Measurements from ENCODE around the gene GNG12. TPM values are rescaled to one million over a fixed set of nuclear protein-coding genes. Genes with fewer than 3 reads are reported as not detected.

GNG12 gene
- total RNA-seq, 4 donors from 2014 or later: 17.9 to 24.5 (median 22.1) TPM

- H3K27me3 ChIP-seq: no peaks in the 10 kb centered on the region
- peak; percentile 93 to 95 for DNase-seq
- in situ Hi-C loops (cut with MboI; ENCODE audit: low sequenced_read_pairs in 4 of 4) (loop anchor here (5.0 to 25.0 kb wide), 3 partner anchors 122 to 124 kb away; no protein-coding TSS in a partner anchor), intact Hi-C loops (cut with DNase I; ENCODE audit: low total_unique reads) (loop anchor here (1.0 to 10.0 kb wide), 5 partner anchors 72 to 372 kb away; partner anchors contain the start of gene GNG12)
- peaks cover 6 to 23% of the 10 kb centered on the region in 2 donors for H3K36me3 ChIP-seq
- peak; percentile 70 to 85 for TF ChIP-seq POLR2A (IDR thresholded peaks at IDR 0.05)
- peak in 1 of 5 experiments; percentile 14 for TF ChIP-seq CTCF (IDR thresholded peaks at IDR 0.05 in 4 of 5, conservative IDR thresholded peaks at IDR 0.05 in 1 of 5)
- peak overlapping the region; percentile 75 to 89 (median 88) for H3K4me3 ChIP-seq
- peak; percentile 76 to 81 for ATAC-seq
- peaks cover 27 to 28% of the 10 kb centered on the region in 2 donors for H3K4me1 ChIP-seq
- peak overlapping the region; percentile 97 to 99 (median 98) for H3K27ac ChIP-seq
- no peaks in the 10 kb centered on the region for H3K9me3 ChIP-seq
Measured at GRCh38 chr1:67686267-67687197, 146.7 kb downstream of the GNG12 start.

DNA sequence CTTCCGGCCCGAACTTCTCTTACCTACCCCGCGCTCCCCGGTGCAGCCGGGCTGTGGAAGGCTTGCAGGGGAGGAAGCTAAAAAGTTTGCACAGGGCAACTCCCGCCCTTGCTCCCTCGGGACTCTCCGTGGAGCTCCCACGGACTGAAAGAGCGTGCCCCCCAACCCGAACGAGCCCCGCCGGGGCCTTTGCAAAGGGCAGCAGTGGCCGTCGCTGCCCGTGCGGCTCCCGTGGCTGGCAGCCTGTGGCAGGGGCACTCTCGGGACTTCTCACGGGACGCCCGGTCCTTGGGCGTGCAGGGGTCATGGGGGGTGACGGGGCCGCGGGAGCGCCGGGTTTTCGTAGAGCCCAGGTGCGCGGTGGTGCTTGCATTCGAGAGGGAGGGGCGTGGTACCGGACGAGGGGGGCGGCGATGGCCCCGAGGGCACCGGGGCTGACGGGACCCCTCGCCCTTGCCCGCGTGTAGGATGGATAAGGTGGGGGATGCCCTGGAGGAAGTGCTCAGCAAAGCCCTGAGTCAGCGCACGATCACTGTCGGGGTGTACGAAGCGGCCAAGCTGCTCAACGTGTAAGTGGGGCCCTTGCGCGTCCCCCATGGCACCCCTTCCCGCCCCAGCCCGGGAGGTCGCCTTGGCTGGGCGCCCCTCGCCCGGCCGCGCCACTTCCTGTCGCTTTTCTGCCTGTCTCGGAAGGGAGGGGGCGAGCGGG lies 147.6 kb downstream of the GNG12 start:
- intact Hi-C loops (cut with DNase I; ENCODE audit: low total_unique reads): loop anchor here (1.0 to 10.0 kb wide), 8 partner anchors 32 to 371 kb away; partner anchors contain the start of gene GNG12
- in situ Hi-C loops (cut with MboI; ENCODE audit: low sequenced_read_pairs in 4 of 4): loop anchor here (5.0 to 25.0 kb wide), 3 partner anchors 121 to 123 kb away; no protein-coding TSS in a partner anchor
- no peaks in the 10 kb centered on the region for H3K9me3 ChIP-seq
- peak; percentile 56 to 76 for DNase-seq
- H3K36me3 ChIP-seq: peaks cover 6 to 23% of the 10 kb centered on the region in 2 donors
- peak; percentile 15 to 25 for ATAC-seq
- peak overlapping the region; percentile 97 to 99 (median 98) for H3K27ac ChIP-seq
- no peaks in the 10 kb centered on the region for H3K27me3 ChIP-seq
- peaks cover 27 to 28% of the 10 kb centered on the region in 2 donors for H3K4me1 ChIP-seq
- TF ChIP-seq CTCF (IDR thresholded peaks at IDR 0.05 in 4 of 5, conservative IDR thresholded peaks at IDR 0.05 in 1 of 5) (no peak), POLR2A (IDR thresholded peaks at IDR 0.05) (no peak)
- H3K4me3 ChIP-seq: peak overlapping the region; percentile 75 to 89 (median 88)

GRCh38 chr1:67685067-67685557 lies 148.2 kb downstream of the GNG12 start, which contains the start of gene GADD45A:
GADD45A (plus strand) TSS chr1:67685201; CDS start chr1:67685495, 294 bp downstream.
- H3K36me3 ChIP-seq: peaks cover 6 to 23% of the 10 kb centered on the region in 2 donors
- TF ChIP-seq POLR2A (IDR thresholded peaks at IDR 0.05) (peak; percentile 99 to 100), CTCF (IDR thresholded peaks at IDR 0.05 in 4 of 5, conservative IDR thresholded peaks at IDR 0.05 in 1 of 5) (no peak)
- peak; percentile 84 to 86 for ATAC-seq
- in situ Hi-C loops (cut with MboI; ENCODE audit: low sequenced_read_pairs in 4 of 4): loop anchor here (5.0 to 25.0 kb wide), 3 partner anchors 120 to 123 kb away; no protein-coding TSS in a partner anchor
- H3K27ac ChIP-seq: peak within 1 kb of the TSS; percentile 97 to 99 (median 98)
- peak; percentile 99 to 100 for DNase-seq
- no peaks in the 10 kb centered on the region for H3K27me3 ChIP-seq
- H3K4me3 ChIP-seq: peak within 1 kb of the TSS; percentile 75 to 89 (median 88)
- H3K9me3 ChIP-seq: no peaks in the 10 kb centered on the region
- peaks cover 27 to 28% of the 10 kb centered on the region in 2 donors for H3K4me1 ChIP-seq
- intact Hi-C loops (cut with DNase I; ENCODE audit: low total_unique reads): loop anchor here (1.0 to 10.0 kb wide), 4 partner anchors 32 to 370 kb away; no protein-coding TSS in a partner anchor

DNA sequence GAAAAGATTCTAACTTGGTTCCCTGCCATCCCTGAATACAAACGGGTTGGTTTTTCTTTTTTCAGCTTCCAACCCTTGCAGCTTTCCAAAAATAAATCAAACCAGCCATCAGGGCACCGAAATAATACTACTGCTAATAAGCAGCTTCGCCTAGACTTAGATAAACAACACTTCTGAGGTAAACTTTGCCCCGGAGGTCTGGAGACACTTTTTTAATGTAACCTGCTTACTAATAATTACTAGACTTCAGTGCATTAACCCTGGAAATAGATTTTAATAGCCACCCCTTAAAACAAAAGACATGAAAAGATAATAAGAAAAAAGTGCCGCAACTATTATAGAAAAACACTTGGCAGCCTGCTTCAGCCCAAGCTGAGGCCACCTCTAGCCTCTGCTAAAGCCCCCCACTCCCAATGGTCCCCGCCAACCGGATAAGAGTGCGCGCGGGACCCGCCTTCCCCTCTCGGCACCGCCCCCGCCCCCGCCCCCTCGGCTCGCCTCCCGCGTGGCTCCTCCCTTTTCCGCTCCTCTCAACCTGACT lies 148.7 kb downstream of the GNG12 start:
- Histone ChIP-seq H3K4me1 (peaks cover 27 to 28% of the 10 kb centered on the region in 2 donors), H3K9me3 (no peaks in the 10 kb centered on the region), H3K36me3 (peaks cover 6 to 23% of the 10 kb centered on the region in 2 donors), H3K4me3 (peak overlapping the region; percentile 43 to 89 (median 70)), H3K27ac (peak overlapping the region; percentile 68 to 98 (median 90)), H3K27me3 (no peaks in the 10 kb centered on the region)
- TF ChIP-seq CTCF (IDR thresholded peaks at IDR 0.05 in 4 of 5, conservative IDR thresholded peaks at IDR 0.05 in 1 of 5): no peak
- TF ChIP-seq POLR2A (IDR thresholded peaks at IDR 0.05): no peak
- in situ Hi-C loops (cut with MboI; ENCODE audit: low sequenced_read_pairs in 4 of 4): loop anchor here (5.0 to 25.0 kb wide), 3 partner anchors 120 to 122 kb away; no protein-coding TSS in a partner anchor
- DNase-seq (no peak), ATAC-seq (no peak)
- intact Hi-C loops (cut with DNase I; ENCODE audit: low total_unique reads): loop anchor here (1.0 to 10.0 kb wide), 4 partner anchors 31 to 370 kb away; no protein-coding TSS in a partner anchor
